CD14-positive monocyte (primary cell): ENCODE data around the gene MC5R. TPM values are rescaled to one million over a fixed set of nuclear protein-coding genes. Genes with fewer than 3 reads are reported as not detected.

Experiments
- DNase-seq, 3 donors: peaks; one replicate each; pipeline ENCODE4 v3.0.0-alpha.2; 2011 to 2022
- H2AFZ ChIP-seq: 2 replicates; pipeline ENCODE4 v1.6.0; 2012; ENCODE audit warnings: mild to moderate bottlenecking, low read depth, low read length, inconsistent platforms; ENCODE audit not compliant: insufficient read depth, poor library complexity, severe bottlenecking
- H3K27ac ChIP-seq, 2 donors: 1 replicate in 1 of 2; 2 replicates in 1 of 2; pipeline ENCODE4 v1.5.1; 2012 to 2013; ENCODE audit warnings: low read length in 2 of 2, control low read depth in 1 of 2, inconsistent platforms in 1 of 2, low read depth in 1 of 2, mild to moderate bottlenecking in 1 of 2
- H3K27me3 ChIP-seq, 2 donors: one replicate each; pipeline versions ENCODE4 v1.6.0 to v1.6.1; 2011 to 2013; ENCODE audit warnings: low read length in 2 of 2; ENCODE audit not compliant: control insufficient read depth in 2 of 2, insufficient read depth in 2 of 2
- H3K36me3 ChIP-seq, 2 donors: replicated peaks in 1 of 2; 1 replicate in 1 of 2; 2 replicates in 1 of 2; pipeline versions ENCODE4 v1.5.1 to v1.6.1; 2012 to 2013; ENCODE audit warnings: low read length in 2 of 2, control low read depth in 1 of 2, inconsistent platforms in 1 of 2, mild to moderate bottlenecking in 1 of 2; ENCODE audit not compliant: insufficient read depth in 2 of 2, control insufficient read depth in 1 of 2
- H3K4me1 ChIP-seq, 2 donors: 1 replicate in 1 of 2; 2 replicates in 1 of 2; pipeline versions ENCODE4 v1.5.1 to v1.6.1; 2012 to 2013; ENCODE audit warnings: low read length in 2 of 2, control low read depth in 1 of 2, inconsistent platforms in 1 of 2, mild to moderate bottlenecking in 1 of 2, moderate library complexity in 1 of 2; ENCODE audit not compliant: insufficient read depth in 2 of 2, control insufficient read depth in 1 of 2
- H3K4me2 ChIP-seq: replicated peaks from 2 replicates; pipeline ENCODE3; 2012; ENCODE audit warnings: low read length, moderate library complexity, mild to moderate bottlenecking; ENCODE audit not compliant: poor library complexity, severe bottlenecking; ENCODE audit errors: extremely low read depth
- H3K4me3 ChIP-seq, 3 experiments: fragments of 200-600 bp in 1 of 3; sonication (generic) in 1 of 3; replicated peaks in 1 of 3; 1 replicate in 2 of 3; 2 replicates in 1 of 3; pipeline ENCODE4 v1.5.1; 2011 to 2013; ENCODE audit warnings: low read length in 3 of 3, mild to moderate bottlenecking in 3 of 3, control low read depth in 2 of 3, low read depth in 2 of 3, inconsistent platforms in 1 of 3, moderate library complexity in 1 of 3
- H3K79me2 ChIP-seq: 2 replicates; pipeline ENCODE4 v1.6.0; 2012; ENCODE audit warnings: mild to moderate bottlenecking, control low read depth, inconsistent platforms, low read length, moderate library complexity; ENCODE audit not compliant: insufficient read depth
- H3K9ac ChIP-seq: 2 replicates; pipeline ENCODE4 v1.6.0; 2017; ENCODE audit warnings: low read length, mild to moderate bottlenecking; ENCODE audit not compliant: insufficient read depth, poor library complexity, severe bottlenecking
- H3K9me3 ChIP-seq, 2 donors: replicated peaks in 1 of 2; 1 replicate in 1 of 2; 2 replicates in 1 of 2; pipeline versions ENCODE4 v1.5.1 to v1.6.1; 2012 to 2013; ENCODE audit warnings: low read length in 2 of 2, control low read depth in 1 of 2; ENCODE audit not compliant: control insufficient read depth in 1 of 2, insufficient read depth in 1 of 2
- H4K20me1 ChIP-seq: 2 replicates; pipeline ENCODE4 v1.6.0; 2012; ENCODE audit warnings: mild to moderate bottlenecking, low read length, control low read depth, moderate library complexity; ENCODE audit not compliant: insufficient read depth
- H3K27ac Mint-ChIP-seq, 7 donors: one replicate each; pipeline ENCODE4 v1.8.0; 2020; ENCODE audit warnings: mild to moderate bottlenecking in 7 of 7, mixed read lengths in 7 of 7, moderate library complexity in 6 of 7, inconsistent platforms in 2 of 7
- H3K27me3 Mint-ChIP-seq, 3 donors: one replicate each; pipeline ENCODE4 v1.8.0; 2021 to 2022; ENCODE audit warnings: low read depth in 3 of 3, mild to moderate bottlenecking in 3 of 3, mixed read lengths in 3 of 3, moderate library complexity in 3 of 3, inconsistent platforms in 1 of 3
- H3K36me3 Mint-ChIP-seq, 2 donors: one replicate each; pipeline ENCODE4 v1.8.0; 2020; ENCODE audit warnings: mixed read lengths in 2 of 2, inconsistent platforms in 1 of 2, mild to moderate bottlenecking in 1 of 2
- H3K4me1 Mint-ChIP-seq: one replicate; pipeline ENCODE4 v1.8.0; 2020; ENCODE audit warnings: mild to moderate bottlenecking, mixed read lengths
- H3K4me3 Mint-ChIP-seq, 2 donors: one replicate each; pipeline ENCODE4 v1.8.0; 2020; ENCODE audit warnings: mild to moderate bottlenecking in 2 of 2, mixed read lengths in 2 of 2, moderate library complexity in 1 of 2
- H3K9me3 Mint-ChIP-seq, 7 donors: one replicate each; pipeline ENCODE4 v1.8.0; 2020 to 2022; ENCODE audit warnings: mixed read lengths in 7 of 7, mild to moderate bottlenecking in 6 of 7, moderate library complexity in 6 of 7, inconsistent platforms in 2 of 7
- CTCF ChIP-seq: fragments of 200-600 bp; IDR thresholded peaks from one replicate; pipeline ENCODE4 v1.8.0; 2022; ENCODE audit warnings: antibody characterized with exemption, mild to moderate bottlenecking
- WGBS: methylation state at CpG from one replicate; pipeline ENCODE4 v1.1.5; 2013; ENCODE audit warnings: missing lambda C conversion rate; ENCODE audit not compliant: insufficient coverage; 5-methylcytosine and 5-hydroxymethylcytosine counted together
- intact Hi-C, 2 donors: fragments of 100-400 bp; cut with micrococcal nuclease; formaldehyde crosslinking; loops; one replicate each; pipeline versions ENCODE4 v1.15.0 to v1.15.1; 2023
- polyA plus RNA-seq, 3 donors: library from polyadenylated mRNA; depleted of rRNA in 1 of 3; unstranded in 2 of 3; stranded (reverse) in 1 of 3; fragments of 300-500 nt in 2 of 3; fragments of >200 nt in 1 of 3; fragmentation: Illumina TruSeq in 2 of 3; gene quantifications; 1 replicate in 2 of 3; 2 replicates in 1 of 3; pipeline ENCODE4 v1.2.3, GENCODE V29; 2012 to 2021

Gene MC5R
- polyA plus RNA-seq, 3 donors, result 0.12 to 0.13 TPM; not detected in 1

GRCh38 chr18:13874558-13874957 is 50.6 kb downstream of the MC5R start:
- no CpG with 5 or more reads among the region's 4 CpGs for WGBS
- H3K9me3 Mint-ChIP-seq, result peaks cover 0 to 2% (median 2%) of the 10 kb centered on the region in 7 donors
- H3K79me2 ChIP-seq, result no peaks in the 10 kb centered on the region
- no peak overlapping the region for H3K4me2 ChIP-seq
- H3K4me3 Mint-ChIP-seq, result no peak overlapping the region
- DNase-seq, result no peak
- H3K36me3 ChIP-seq, result no peaks in the 10 kb centered on the region
- H4K20me1 ChIP-seq, result no peaks in the 10 kb centered on the region
- H3K27me3 ChIP-seq, result peaks cover 5 to 11% of the 10 kb centered on the region in 2 donors
- no peaks in the 10 kb centered on the region for H3K36me3 Mint-ChIP-seq
- H3K27ac Mint-ChIP-seq, result no peak overlapping the region
- H3K4me1 Mint-ChIP-seq, result no peaks in the 10 kb centered on the region
- no peak overlapping the region for H3K27ac ChIP-seq
- peaks cover 10 to 17% (median 10%) of the 10 kb centered on the region in 3 donors for H3K27me3 Mint-ChIP-seq
- TF ChIP-seq CTCF, result no peak
- H3K9ac ChIP-seq, result no peak overlapping the region
- no peaks in the 10 kb centered on the region for H3K4me1 ChIP-seq
- no peak overlapping the region for H2AFZ ChIP-seq
- no peaks in the 10 kb centered on the region for H3K9me3 ChIP-seq
- intact Hi-C loops, result no loop called here
- H3K4me3 ChIP-seq, result no peak overlapping the region

Other genes with a start within 250 kb of the MC5R start
- 1 to 10 TPM; 2.8 to 6.9 (median 6.9) TPM for gene FAM210A, start 97.6 kb upstream of the MC5R start, polyA plus RNA-seq
- gene RNMT, start 97.5 kb upstream of the MC5R start, polyA plus RNA-seq, result 10 to 100 TPM; 12.9 to 36.4 (median 32.6) TPM
- gene MC2R, start 91.4 kb downstream of the MC5R start, polyA plus RNA-seq, result not detected